NCI-H146 (cell line): Measurements from ENCODE around the gene MYORG.
A peak's percentile ranks its signal among the peaks of the same experiment; 100 is the strongest.

ENCODE experiments used
- DNase-seq: peaks from one replicate; lab custom pipeline; 2025; lab: John Stamatoyannopoulos, UW

The MYORG gene

DNA sequence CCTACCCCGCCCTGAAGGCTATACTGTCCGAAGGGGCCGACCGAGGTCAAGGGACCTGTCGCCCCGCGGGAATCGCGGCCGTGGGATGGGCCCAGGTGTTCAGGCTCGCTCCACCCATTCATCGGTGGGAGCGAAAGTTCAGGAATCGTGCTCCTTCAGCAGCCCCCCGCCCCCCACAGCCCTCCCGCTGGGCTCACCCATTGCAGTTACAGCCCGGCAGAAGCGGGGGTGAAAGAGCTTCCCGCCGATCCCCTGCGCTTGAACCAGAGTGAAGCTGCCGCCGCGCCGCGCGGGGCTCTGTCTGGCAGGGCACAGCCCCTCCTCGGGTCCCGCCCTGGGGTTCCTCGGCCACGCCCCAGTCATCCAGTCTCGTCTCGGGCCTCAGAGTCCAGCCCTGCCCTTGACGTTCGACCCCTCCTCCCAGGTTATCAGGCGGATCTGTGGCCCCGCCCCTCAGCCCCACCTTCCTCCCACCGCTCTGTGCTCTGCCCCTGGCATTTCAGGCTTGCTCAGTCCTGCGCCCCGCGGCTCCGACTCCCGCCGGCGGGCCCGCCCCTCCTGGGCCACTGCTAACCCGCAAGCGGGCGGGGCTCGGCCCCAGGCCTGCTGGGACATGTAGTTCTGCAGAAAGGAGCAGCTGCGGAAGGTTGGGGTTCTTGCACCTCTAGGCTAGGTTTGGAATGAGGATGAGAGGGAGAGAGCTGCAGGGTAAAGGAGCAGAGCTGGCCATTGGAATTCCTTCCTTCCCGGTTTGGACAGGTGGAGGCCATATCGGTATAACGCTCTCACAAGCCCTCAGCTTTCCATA lies at the start of gene MYORG:
Gene MYORG (minus strand): TSS at position 303 of the 808 bp plus-strand sequence. CDS start 3,955 bp downstream, outside the sequence.
- DNase-seq: peak; percentile 100

DNA sequence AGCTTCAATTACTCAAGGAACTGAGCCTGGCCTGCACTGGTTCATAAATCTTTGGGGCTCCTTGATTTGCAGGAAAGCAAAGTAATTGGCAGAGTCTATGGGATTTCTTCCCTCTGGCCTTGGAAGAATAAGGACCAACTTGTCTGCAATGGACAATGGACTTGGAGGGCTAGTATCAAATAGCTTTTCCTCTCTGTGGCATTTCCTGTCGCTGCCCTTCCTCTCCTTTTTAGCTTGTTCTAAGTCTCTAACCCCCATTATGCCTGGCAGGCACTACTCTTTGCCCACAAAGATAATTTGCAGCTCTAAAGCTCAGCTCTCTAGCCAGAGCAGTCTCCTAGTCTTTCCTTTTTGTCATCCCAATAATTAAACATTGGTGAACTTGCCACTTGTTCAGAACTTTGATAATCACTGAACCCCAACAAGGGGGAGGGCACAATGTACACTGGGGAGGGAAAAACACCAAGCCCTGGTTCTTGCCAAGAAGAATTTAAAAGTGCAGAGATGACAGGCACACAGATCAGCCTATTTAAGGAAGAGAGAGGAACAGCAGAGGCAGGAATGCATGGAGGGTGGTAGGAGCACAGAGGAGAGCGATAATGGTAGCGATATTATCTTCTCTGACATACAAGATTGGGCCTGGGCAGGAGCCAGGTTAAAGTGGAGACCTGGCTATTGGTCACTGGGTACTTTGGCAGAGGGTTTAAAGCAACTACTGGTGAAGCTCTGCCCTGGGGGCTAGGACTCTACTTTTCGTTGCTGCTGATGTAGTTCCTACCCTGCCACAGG lies 43.2 kb upstream of the MYORG start:
- DNase-seq: no peak

DNA sequence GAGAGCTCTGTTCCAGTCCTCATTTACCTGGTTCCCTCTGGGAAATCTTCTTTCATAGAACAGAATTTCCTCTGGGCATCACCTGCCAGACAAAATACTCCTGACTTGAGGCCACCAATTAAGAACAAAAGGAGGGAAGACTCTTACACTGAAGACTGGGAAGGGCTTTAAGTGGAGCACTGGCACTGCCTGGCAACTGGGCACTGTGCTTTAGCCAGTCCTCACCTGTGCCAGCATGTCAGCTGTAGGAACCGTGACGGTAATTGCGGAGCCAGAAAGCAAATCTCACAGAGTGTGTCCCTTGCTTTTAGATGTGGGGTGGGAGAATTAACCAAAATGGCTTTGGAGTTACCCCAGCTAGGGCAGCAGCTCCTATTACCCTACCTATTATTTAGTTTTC lies 41.0 kb upstream of the MYORG start:
- peak; percentile 63 for DNase-seq

DNA sequence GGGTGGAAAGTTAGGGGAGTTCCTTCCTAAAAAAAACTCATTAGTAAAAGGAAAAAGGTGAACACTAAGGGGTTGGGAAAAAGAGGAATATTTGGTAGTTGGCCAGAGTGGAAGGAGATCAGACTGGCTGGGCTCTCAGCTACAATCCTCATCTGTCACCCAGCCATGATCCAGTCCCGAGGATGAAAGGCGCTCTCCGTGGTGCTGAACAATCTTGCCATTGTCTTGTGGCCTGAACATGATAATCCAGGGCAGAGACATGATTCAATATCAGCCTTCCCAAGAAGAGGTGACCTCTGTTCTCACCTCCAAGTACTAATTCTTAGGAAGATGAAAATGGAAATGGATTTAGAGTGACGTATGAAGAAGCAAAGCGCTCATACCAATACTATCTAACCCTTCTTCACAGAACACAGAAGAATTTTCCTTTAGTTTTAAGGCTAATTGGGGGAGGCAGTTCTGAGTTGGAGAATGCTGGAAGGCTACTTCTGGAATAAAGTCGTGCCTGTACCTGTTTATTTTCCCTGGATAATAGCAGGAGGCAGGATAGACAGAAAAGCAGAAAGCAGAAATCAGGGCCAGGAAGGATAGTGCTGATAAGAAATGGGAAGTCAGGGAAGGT lies 36.6 kb upstream of the MYORG start:
- no peak for DNase-seq

DNA sequence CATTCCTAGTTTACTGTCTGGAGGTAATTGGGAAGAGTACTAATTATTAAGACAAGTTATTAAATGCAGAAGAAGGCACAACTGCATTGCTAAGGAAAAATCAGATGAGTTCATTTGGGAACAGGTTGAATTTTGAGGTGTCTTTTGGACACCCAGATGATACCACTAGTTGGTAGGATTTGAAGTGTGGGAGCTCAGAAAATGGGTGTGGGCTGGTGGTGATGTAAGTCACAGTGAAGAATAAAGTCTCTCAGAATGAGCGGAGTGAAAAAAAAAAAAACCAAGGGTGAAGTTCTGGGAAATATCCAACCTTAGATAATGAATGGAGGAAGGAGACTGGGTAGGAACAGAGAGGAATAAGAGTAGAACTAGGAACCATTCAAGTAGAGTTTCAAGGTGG lies 35.6 kb upstream of the MYORG start:
- DNase-seq: no peak

DNA sequence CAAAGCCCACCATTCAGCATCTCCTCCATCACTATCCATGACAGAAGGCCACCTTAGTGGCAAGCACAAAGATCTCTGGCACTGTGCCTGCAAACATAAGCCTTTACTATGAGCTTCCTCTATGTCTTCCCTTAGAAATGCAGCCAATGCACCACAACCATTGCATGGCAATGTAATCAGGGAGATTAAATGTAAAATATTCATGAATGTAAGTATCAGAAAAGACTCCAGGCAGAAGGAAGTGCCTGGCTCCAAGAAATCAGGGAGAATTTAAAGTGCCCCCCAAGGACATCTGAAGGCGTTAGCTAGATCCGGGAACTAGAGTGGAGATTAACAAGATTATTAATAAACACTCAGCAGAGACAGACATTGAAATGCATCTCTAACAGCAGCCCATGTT lies 32.5 kb upstream of the MYORG start:
- DNase-seq: no peak

DNA sequence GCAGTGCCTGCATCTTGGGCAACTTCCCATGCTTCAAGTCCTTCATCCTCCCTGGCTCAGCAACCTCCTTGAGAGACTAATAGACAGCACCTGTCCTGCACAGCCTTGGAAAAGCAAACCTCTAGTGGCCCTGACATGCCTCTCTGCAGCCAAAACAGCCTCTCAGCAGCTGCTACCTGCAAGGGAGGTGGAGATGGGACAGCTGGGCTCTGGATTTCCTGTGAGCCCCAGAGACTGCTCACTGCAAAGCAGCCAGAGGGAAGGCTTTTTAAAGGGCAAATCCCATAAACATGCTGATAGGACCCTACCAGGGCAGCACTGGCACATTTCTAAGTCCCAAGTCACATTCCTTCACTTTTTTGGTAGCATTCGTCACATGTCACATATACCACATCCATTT lies 31.5 kb upstream of the MYORG start:
- no peak for DNase-seq

DNA sequence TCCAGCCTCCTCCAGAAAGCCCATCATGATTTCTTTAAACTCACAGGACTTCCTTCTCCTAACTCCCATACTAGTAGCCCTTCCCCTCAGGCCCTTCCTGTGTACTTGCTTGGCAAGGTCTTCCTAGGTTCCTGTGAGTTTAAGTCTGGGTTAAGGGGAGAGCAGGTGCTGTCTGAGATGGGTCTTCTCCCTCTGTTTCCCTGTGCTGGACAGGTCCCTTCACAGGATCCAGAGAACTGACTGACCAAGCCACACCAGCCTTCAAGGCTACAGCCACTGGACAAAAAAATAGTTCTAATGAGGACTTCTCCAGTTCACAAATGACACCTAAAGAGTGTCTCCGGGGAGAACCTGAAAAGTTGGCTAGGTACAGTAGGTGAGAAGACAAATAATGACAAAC lies 29.5 kb upstream of the MYORG start:
- DNase-seq: no peak

DNA sequence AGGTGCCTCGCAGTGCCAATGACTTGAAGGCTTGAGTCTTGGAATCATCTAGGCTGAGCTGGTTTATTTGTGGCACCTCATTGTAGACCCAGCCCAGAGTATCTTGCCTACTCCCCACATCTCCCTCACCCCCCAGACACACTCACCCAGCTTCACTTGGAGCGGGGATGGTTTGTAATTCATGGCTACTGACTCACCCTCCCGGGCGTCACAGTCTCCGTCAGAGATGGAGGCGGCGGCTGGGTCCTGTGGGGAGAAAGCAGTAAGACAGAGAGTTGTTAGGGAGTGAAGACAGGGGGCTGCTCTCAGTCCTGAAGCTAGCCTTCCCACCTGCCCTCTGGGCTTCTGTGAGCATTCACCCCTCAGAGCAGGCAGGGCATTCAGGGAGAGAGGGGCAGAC lies 29.0 kb upstream of the MYORG start:
- no peak for DNase-seq

DNA sequence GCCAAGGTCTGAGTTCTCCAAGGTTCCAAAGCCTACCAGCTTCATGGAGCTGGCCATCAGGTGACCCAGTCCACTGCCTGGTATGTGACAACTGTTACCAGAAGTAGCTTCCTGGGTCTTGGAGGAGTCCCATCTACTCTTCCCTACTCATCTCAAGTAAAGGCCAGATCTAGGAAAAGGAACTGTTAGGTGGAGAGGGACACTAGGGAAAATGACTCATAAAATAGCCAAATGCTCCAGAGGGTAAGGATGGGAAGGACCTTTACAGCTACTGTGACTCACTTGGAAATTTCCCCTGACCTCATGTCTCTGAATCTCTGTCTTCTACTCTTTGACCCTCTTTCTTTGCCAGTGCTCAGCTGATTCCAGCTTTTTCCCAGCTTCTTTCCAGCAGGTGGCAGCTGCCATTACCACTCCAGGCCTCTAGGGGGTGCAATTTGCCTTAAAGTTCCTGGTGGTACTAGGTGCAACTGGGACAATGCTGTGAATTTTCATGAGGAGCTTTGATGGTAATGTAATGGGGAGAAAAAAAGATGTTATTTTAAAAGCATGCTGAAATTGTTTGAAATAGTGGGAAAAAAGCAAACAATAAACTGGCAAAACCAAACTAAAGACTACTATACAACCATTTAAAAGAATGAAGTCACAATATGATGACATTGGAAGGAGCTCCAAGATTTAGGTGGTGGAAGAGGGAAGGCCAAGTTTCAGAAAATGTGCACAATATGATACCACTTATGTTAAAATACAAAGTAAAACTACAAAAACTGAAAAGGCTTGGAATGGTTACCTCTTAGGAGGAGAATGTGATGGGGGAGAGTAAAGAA lies 27.1 kb upstream of the MYORG start:
- peak; percentile 65 for DNase-seq

DNA sequence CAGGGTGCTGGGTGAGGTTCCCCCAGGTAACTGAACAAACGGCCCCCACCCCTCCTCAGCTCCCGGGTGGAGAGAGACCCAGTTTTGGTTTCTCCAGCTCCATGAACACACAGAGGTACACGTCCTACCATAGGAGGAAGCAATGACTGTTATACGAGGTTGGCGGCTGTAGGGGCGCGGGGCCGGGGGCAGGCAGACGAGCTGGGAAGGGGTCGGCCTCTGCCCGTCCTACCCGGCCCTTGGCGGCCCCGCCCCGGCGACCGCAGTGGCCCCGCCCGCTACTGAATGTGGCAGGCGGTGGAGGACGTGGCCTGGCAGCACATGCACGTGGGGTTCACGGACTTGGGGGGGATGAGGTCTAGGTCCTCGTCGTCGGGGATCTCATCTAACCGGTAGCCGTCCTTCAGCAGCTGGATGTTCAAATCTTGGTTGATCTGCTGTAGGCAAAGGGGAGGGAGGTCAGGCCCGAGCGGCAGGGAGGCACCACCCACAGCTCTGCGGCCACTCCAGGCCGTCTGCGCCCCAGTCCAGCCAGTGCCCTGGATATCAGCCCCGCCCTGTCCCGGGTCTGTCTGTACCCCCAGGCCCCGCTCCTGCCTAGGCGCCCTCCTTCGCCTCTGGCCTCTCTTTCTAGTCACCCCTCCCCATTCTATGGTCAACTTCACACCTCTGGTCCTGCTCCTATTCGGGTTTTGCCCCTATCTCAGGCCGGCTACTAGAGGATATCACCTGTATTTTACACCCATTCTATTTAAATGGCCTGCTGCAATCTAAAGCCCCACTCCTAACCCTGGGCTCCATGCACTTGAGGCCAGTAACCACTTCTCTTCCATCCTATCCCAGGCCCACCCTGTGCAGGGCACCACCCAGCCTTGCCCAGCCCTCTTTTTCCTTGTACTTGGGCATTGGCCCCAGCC lies 24.2 kb upstream of the MYORG start:
- DNase-seq: no peak

DNA sequence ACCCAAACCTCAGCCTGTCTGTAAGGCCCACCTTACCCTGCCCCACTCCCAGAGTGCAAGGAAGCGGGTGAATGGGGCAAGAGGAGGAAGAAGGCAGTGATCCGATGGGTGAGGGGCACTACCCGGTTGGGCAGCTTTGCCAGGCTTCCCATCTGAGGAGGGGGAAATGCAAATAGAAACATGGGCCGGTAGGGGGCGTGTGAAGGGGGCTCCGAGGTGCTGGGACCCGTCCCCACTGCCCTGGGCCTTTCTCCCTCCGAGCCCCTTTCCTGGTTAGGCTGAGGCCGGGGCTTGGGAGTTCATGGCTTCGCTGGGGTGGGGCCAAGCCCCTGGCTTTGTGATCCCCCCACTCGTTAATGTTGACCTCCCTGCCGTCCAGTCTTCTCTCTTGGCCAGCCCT lies 23.6 kb upstream of the MYORG start:
- no peak for DNase-seq

DNA sequence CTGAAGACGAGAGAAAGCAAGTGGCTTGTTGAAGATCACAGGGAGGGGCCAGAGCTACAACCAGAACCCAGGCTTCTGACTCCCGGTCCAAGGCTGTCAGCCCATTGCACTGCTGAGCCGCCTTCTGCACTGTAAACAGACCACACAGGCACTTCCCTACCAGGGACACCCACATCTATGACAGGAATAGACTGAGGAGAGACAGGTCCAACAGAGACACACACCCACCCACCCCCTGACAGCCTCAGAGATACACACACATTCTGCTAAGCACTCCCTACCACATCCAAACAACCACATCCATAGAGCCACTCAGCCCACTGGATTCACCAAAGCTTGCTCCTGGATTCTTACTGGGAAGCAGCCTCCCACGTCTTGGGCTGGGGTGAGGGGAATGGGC lies 23.0 kb upstream of the MYORG start:
- no peak for DNase-seq

DNA sequence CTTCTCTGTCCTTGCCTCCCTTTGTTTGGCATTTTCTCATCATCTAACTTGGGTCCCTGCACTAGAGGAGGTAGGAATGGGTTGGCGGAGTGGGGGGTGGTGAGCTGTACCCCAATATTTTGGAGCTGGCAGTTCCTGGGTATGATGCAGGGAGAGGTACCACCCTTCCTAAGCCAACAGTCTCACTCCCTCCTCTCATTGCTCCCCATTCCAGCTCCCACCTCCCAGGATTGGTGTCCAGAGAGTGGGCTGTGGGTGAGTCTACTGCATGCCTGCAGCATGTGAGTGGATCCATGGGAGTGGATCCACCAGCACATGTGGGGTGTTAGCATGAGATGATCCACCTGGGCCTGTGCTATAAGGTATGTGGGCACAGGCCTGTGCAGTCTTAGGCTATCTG lies 22.2 kb upstream of the MYORG start:
- no peak for DNase-seq

DNA sequence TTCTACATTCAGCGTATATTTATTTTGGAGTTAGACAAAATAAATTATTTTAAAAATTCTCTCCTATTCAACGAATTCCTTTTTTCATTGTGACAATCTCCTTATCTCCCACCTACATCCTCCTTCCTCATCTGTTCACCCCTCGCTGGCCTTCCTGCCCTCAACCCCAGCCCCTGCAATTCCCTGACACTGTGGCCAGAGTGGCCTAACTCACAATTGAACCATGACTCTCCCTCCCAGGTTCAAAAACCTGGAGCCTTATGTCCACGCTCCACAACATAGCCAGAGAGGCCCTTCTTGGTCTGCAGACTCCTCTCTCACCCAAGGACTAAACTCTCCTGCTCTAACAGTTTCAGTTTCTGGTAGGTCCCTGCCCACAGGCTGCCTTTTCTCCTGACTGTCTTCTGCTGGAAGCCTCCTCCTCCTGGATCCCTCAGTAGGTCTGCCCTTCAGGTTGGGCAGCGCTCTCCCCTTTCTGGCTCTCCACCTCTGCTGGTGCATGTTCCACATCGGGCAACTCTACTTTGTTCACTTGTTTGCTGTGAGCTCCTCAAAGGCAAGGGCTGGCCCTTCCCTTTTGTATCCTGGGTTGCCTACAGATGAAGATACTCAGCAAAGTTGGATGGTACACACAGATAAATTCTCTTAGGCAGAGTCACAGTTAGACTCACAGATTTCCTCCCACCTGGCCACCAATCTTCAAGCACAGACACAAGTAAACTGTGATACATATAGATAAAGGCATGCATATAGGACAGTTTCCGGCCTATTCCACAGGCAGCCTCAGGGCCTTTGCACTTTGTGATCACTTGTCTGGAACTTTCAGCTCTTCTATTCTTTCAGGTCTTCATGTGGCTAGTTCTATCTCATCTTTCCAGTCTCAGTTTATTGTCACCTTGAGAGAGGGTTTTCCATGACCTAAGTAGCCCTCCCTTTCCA lies 19.8 kb upstream of the MYORG start:
- DNase-seq: no peak

DNA sequence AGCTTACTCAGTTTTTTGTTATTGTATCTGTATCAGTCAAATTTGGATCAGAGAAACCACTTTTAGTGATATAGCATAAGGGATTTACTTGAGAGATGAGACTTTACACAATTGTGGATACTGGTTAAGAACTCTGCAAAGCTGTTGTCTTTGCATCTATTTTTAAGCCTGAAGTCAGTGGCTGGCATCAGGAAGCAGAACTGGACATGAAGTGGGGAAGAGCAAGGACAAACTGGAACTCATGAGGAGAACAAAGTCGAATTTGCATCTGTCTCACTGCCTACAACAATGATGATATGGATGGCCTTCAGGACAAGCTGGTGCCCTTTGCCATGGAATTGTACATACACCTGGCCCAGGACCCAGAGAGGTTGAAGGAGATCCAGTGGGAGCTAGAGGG lies 15.8 kb upstream of the MYORG start:
- no peak for DNase-seq

DNA sequence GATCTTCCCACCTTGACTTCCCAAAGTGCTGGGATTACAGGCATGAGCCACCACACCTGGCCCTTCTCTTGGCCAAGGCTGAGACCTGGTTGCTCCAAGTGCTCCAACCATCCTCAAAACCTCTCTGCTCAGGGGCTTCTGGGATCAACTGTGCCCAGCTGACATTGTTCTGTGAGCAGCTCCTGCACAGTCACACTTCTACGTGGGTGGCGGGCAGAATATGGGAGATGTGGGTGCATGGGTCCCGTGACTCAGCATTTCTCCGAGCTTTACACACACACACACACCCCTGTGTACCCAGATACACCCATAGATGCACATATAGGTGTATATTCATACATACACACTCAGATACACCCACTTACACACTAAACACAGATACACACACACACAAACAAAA lies 10.5 kb upstream of the MYORG start:
- no peak for DNase-seq

DNA sequence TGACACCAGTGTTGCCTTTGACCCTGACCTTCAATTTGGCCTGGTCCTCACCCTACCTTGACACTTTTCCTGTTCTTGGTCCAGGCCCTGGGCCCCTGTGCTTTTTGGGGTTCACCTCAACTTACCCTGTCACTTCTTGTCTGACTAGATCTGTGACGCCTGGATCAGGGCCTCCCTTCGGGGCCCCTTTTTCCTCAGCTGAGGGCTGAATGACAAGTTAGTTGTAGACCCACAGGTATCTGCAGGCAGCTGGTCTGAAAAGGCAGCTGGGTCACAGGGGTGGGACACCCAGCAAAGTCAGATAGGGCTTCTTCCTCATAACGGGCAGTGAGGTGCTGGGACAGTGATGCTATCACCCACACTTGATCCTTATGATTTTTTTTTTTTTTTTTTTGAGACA lies 10.0 kb upstream of the MYORG start:
- DNase-seq: no peak

DNA sequence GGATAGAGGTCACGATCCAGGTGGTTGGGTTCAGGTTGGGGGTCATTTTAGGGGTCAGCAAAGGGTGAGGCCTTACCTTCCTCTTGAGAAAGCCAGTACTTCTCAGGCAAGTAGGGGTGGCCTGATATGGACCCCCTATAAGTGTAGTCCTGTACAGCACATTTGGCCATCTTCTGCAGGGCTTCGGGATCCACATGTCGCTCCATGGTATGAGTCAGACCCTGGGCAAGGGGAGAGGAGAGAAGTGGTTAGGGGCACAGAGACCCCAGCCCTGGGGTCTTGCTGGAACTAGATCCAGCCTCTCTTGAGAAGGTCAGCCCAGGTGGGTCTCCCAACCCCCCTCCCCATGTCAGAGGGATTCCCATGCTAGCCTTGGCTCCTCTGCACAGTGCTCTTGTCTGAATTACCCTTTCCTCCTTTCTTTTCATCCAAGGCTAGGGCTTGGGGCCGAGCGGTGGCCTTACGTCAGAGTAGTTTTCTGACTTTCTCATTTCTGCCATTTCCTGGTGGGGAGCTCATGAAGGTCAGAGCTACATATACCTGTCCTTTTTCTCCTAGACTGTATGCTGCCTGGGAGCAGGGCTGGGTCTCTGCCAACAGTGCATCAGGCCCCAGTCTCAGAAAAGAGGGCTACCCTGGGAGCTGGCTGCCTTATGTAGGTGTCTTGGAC lies 9.0 kb upstream of the MYORG start:
- DNase-seq: no peak
